K562 (cell line): ENCODE data around the gene SHB. TPM values are rescaled to one million over a fixed set of nuclear protein-coding genes. Genes with fewer than 3 reads are reported as not detected.

Experiments
- ATAC-seq: fragments of 200-7000 bp; cut with Tn5 transposase; 3 replicates; pipeline ENCODE4 v1.9.1; 2020; ENCODE audit warnings: moderate library complexity
- BruUV-seq: library from RNA; stranded (reverse); fragments of 400-500 nt; replicated peaks from 2 replicates; lab custom pipeline; 2021; lab: Mats Ljungman, UMichigan
- CTCF ChIA-PET: fragments of 300-600 bp; formaldehyde crosslinking; extraction: SDS; loops from one replicate; lab custom pipeline; 2021; ENCODE audit warnings: low intra/inter-chr PET ratio; lab: Yijun Ruan, JAX
- POLR2A ChIA-PET: fragments of 300-600, 350-650 bp; sonication (Branson Sonifier 250); formaldehyde crosslinking; extraction: SDS; loops from one replicate; lab custom pipeline; 2021; ENCODE audit warnings: antibody characterized with exemption, inconsistent platforms; lab: Yijun Ruan, JAX
- DNase-seq, 4 experiments: peaks; one replicate each; pipeline versions ENCODE4 v3.0.0 to v3.0.0-alpha.2; 2011 to 2018; ENCODE audit warnings: low spot score in 3 of 4, mixed read lengths in 3 of 4; ENCODE audit errors: extremely low read depth in 1 of 4
- FAIRE-seq: peaks from 2 replicates; lab custom pipeline; 2011; peaks lifted over from hg19 to GRCh38; lab: Jason Lieb, UNC
- H2AFZ ChIP-seq: 2 replicates; pipeline ENCODE4 v1.6.0; 2011; ENCODE audit warnings: low read depth, low read length, control low read depth, inconsistent platforms
- H3K27ac ChIP-seq: fragments of 200-600 bp; 3 replicates; pipeline ENCODE4 v1.8.0; 2011; ENCODE audit warnings: low read depth, mild to moderate bottlenecking, control low read depth, inconsistent platforms, low read length, moderate library complexity, mixed read lengths; ENCODE audit errors: extremely low read depth
- H3K27me3 ChIP-seq, 2 experiments: fragments of 300-600 bp in 1 of 2; 2 replicates in 1 of 2; 3 replicates in 1 of 2; pipeline versions ENCODE4 v1.6.0 to v1.8.0; 2011; ENCODE audit warnings: inconsistent platforms in 2 of 2, low read length in 2 of 2, mild to moderate bottlenecking in 1 of 2, mixed read lengths in 1 of 2, moderate library complexity in 1 of 2; ENCODE audit not compliant: control insufficient read depth in 2 of 2, insufficient read depth in 2 of 2
- H3K36me3 ChIP-seq: fragments of 300-600 bp; 3 replicates; pipeline ENCODE4 v1.8.0; 2011; ENCODE audit warnings: mild to moderate bottlenecking, low read length, inconsistent platforms; ENCODE audit not compliant: control insufficient read depth, insufficient read depth
- H3K4me1 ChIP-seq, 2 experiments: fragments of 200-600 bp in 1 of 2; replicated peaks in 1 of 2; 2 replicates in 1 of 2; 3 replicates in 1 of 2; pipeline versions ENCODE4 v1.5.1 to v1.8.0; 2011; ENCODE audit warnings: inconsistent platforms in 2 of 2, low read length in 2 of 2, mild to moderate bottlenecking in 1 of 2, mixed read lengths in 1 of 2, moderate library complexity in 1 of 2; ENCODE audit not compliant: control insufficient read depth in 2 of 2, insufficient read depth in 2 of 2
- H3K4me2 ChIP-seq: 2 replicates; pipeline ENCODE4 v1.6.1; 2011; ENCODE audit warnings: low read length, control low read depth, inconsistent platforms, mixed read lengths; ENCODE audit not compliant: insufficient read depth
- H3K4me3 ChIP-seq: fragments of 200-600 bp; sonication (generic), shearing (Covaris generic); 2 replicates; pipeline ENCODE4 v1.5.1; 2016; ENCODE audit warnings: control low read depth, inconsistent platforms
- H3K79me2 ChIP-seq: fragments of 200-600 bp; 3 replicates; pipeline ENCODE4 v1.8.0; 2011; ENCODE audit warnings: low read length, inconsistent platforms; ENCODE audit not compliant: control insufficient read depth, insufficient read depth
- H3K9ac ChIP-seq, 2 experiments: 2 replicates each; pipeline versions ENCODE4 v1.6.0 to v1.6.1; 2011; ENCODE audit warnings: low read depth in 2 of 2, low read length in 2 of 2, control low read depth in 1 of 2, inconsistent platforms in 1 of 2, mild to moderate bottlenecking in 1 of 2, mixed read lengths in 1 of 2; ENCODE audit not compliant: insufficient read depth in 1 of 2
- H3K9me1 ChIP-seq: one replicate; pipeline ENCODE4 v1.6.0; 2011; ENCODE audit warnings: inconsistent platforms, mild to moderate bottlenecking, low read length, moderate library complexity; ENCODE audit not compliant: control insufficient read depth, insufficient read depth
- H3K9me3 ChIP-seq: replicated peaks from 2 replicates; pipeline ENCODE4 v1.5.1; 2011; ENCODE audit warnings: low read depth, low read length, inconsistent platforms; ENCODE audit not compliant: control insufficient read depth, insufficient read depth
- H4K20me1 ChIP-seq: replicated peaks from 2 replicates; pipeline ENCODE4 v1.6.1; 2011; ENCODE audit warnings: low read length, inconsistent platforms, mixed read lengths; ENCODE audit not compliant: control insufficient read depth, insufficient read depth
- GABPB1 ChIP-seq: sonication (generic); formaldehyde crosslinking; IDR thresholded peaks from 2 replicates; pipeline ENCODE4 v1.8.0; 2022; ENCODE audit warnings: mild to moderate bottlenecking, missing genetic modification reagents
- HIVEP1 ChIP-seq: fragments of 250-450 bp; sonication (Bioruptor Pico); IDR thresholded peaks from 2 replicates; pipeline ENCODE4 v1.4.0; 2020; ENCODE audit warnings: mild to moderate bottlenecking
- KAT2B ChIP-seq: IDR thresholded peaks from one replicate; pipeline ENCODE4 v1.6.1; 2012; ENCODE audit warnings: low read depth, mild to moderate bottlenecking, control low read depth, inconsistent platforms, low read length, moderate library complexity
- LARP7 ChIP-seq: fragments of 450-650 bp; IDR thresholded peaks from 2 replicates; pipeline ENCODE4 v1.6.1; 2016
- MCM5 ChIP-seq: fragments of 450-650 bp; IDR thresholded peaks from 2 replicates; pipeline ENCODE4 v1.6.1; 2016; ENCODE audit warnings: low read depth
- PTBP1 ChIP-seq: fragments of 200-400 bp; formaldehyde crosslinking; IDR thresholded peaks from 2 replicates; pipeline ENCODE4 v1.6.1; 2017; ENCODE audit warnings: low read depth, low read length
- RBM14 ChIP-seq: fragments of 200-400 bp; formaldehyde crosslinking; IDR thresholded peaks from 2 replicates; pipeline ENCODE4 v1.6.1; 2018; ENCODE audit warnings: low read depth, mild to moderate bottlenecking, low read length, moderate library complexity, borderline replicate concordance; ENCODE audit not compliant: insufficient read depth
- TAF7 ChIP-seq: fragments of 450-650 bp; IDR thresholded peaks from 2 replicates; pipeline ENCODE4 v1.6.1; 2016; ENCODE audit warnings: missing genetic modification characterization, missing compliant biosample characterization
- U2AF1 ChIP-seq: fragments of 200-400 bp; formaldehyde crosslinking; optimal IDR thresholded peaks from 2 replicates; pipeline ENCODE3; 2017; ENCODE audit warnings: mild to moderate bottlenecking, low read depth, low read length, moderate library complexity
- XRCC5 ChIP-seq: fragments of 200-400 bp; formaldehyde crosslinking; IDR thresholded peaks from 2 replicates; pipeline ENCODE4 v1.6.1; 2017; ENCODE audit warnings: low read depth, mild to moderate bottlenecking, low read length
- ZNF121 ChIP-seq: sonication (generic); formaldehyde crosslinking; conservative IDR thresholded peaks from 2 replicates; pipeline ENCODE4 v1.8.0; 2022; ENCODE audit warnings: missing genetic modification reagents
- ZNF175 ChIP-seq: fragments of 200-800 bp; sonication (Bioruptor generic); IDR thresholded peaks from 2 replicates; pipeline ENCODE4 v1.6.1; 2016; ENCODE audit warnings: low read depth, mild to moderate bottlenecking, missing genetic modification characterization, missing compliant biosample characterization
- ZNF316 ChIP-seq: fragments of 450-650 bp; IDR thresholded peaks from 2 replicates; pipeline ENCODE4 v1.6.1; 2016
- WGBS: fragments of 100-300 bp; shearing (Covaris generic); methylation state at CpG from one replicate; pipeline ENCODE4 v1.1.6; 2016; ENCODE audit warnings: low coverage, mixed read lengths; ENCODE audit not compliant: insufficient coverage; ENCODE audit errors: missing lambda C conversion rate; 5-methylcytosine and 5-hydroxymethylcytosine counted together
- in situ Hi-C: fragments of 300-500 bp; cut with MboI; formaldehyde crosslinking; loops from 4 replicates; pipeline ENCODE4 v1.15.0; 2018; ENCODE audit warnings: inconsistent platforms, mixed read lengths
- intact Hi-C: fragments of 100-400 bp; cut with micrococcal nuclease; formaldehyde crosslinking; loops from 2 replicates; pipeline ENCODE4 v1.14.2; 2022
- polyA plus RNA-seq, 8 experiments: library from polyadenylated mRNA; depleted of rRNA in 4 of 8; stranded (reverse) in 5 of 8; unstranded in 3 of 8; fragments of >200 nt; fragmentation: Nextera tagmentation in 2 of 8; fragmentation: Illumina TruSeq in 1 of 8; extraction: Ambion mirVana in 2 of 8; extraction: Trizol in 1 of 8; gene quantifications; 2 replicates each; pipeline versions ENCODE4 v1.2.1 to v1.2.3, GENCODE V29; 2011 to 2014; ENCODE audit warnings: inconsistent platforms in 1 of 8, missing spikeins in 1 of 8
- total RNA-seq, 7 experiments: library from RNA; depleted of rRNA in 6 of 7; stranded (reverse); fragments of >200 nt in 6 of 7; fragmentation: Illumina TruSeq in 2 of 7; extraction: Trizol in 2 of 7; gene quantifications; 2 replicates each; pipeline versions ENCODE4 v1.2.1 to v1.2.3, GENCODE V29; 2011 to 2021; ENCODE audit warnings: low replicate concordance in 1 of 7
- TF ChIP-seq, protein P1 (sequence below): fragments of 250-450 bp; sonication (Bioruptor Pico); IDR thresholded peaks from 2 replicates; pipeline ENCODE4 v1.4.0; 2020
- TF ChIP-seq, protein P2 (sequence below): fragments of 250-450 bp; sonication (Bioruptor Pico); IDR thresholded peaks from 2 replicates; pipeline ENCODE4 v1.8.0; 2021; ENCODE audit warnings: moderate library complexity, mild to moderate bottlenecking, inconsistent platforms

SHB gene
- total and polyA plus RNA-seq, 9 of the 15 experiments (the other 6 are each of a cell fraction or from before 2014, with no cell fraction given) = 0.78 to 16.0 (median 5.3) TPM

DNA sequence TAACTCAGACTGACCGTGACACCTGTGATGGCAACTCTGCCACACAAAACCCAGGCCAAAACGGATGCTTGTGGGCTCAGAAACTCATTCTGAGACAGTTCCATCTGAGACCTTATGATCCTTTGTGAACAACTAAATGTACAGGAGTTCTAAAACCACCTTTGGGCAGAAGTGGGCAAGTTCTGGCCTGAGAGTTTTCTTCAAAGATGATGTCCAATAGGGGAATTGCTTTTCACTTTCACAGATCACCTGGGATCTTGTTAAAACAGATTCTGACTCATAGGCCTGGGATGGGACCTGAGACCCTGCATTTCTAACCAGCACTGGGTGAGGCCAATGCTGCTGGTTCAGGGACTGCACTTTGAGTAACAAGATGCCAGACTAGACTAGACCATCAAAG lies 97.3 kb downstream of the SHB start:
- no peaks in the 10 kb centered on the region for H3K27me3 ChIP-seq
- no peaks in the 10 kb centered on the region for H3K9me3 ChIP-seq
- DNase-seq (no peak), ATAC-seq (no peak), FAIRE-seq (no peak)
- intact Hi-C loops (loop anchor here (5.0 kb wide), 1 partner anchor 116 kb away; no protein-coding TSS in a partner anchor), in situ Hi-C loops (no loop called here)
- H3K27ac ChIP-seq = no peak overlapping the region
- H4K20me1 ChIP-seq = peaks cover 21% of the 10 kb centered on the region
- no peak overlapping the region for H3K9ac ChIP-seq
- peaks cover 16% of the 10 kb centered on the region for H3K9me1 ChIP-seq
- H3K36me3 ChIP-seq = peaks cover 4% of the 10 kb centered on the region; the same call in 2 of the 3 replicates
- no peaks in the 10 kb centered on the region for H3K79me2 ChIP-seq
- no peak for TF ChIP-seq PTBP1
- no peak for TF ChIP-seq RBM14
- TF ChIP-seq TAF7 = no peak
- TF ChIP-seq XRCC5 = no peak
- TF ChIP-seq ZNF175 (CRISPR knock-in tag) = no peak
- TF ChIP-seq HIVEP1 = no peak
- no peak for TF ChIP-seq LARP7
- TF ChIP-seq, protein P1, sequence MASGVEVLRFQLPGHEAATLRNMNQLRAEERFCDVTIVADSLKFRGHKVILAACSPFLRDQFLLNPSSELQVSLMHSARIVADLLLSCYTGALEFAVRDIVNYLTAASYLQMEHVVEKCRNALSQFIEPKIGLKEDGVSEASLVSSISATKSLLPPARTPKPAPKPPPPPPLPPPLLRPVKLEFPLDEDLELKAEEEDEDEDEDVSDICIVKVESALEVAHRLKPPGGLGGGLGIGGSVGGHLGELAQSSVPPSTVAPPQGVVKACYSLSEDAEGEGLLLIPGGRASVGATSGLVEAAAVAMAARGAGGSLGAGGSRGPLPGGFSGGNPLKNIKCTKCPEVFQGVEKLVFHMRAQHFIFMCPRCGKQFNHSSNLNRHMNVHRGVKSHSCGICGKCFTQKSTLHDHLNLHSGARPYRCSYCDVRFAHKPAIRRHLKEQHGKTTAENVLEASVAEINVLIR (CRISPR knock-in tag) = no peak
- TF ChIP-seq ZNF121 (CRISPR knock-in tag) = no peak
- no peak for TF ChIP-seq GABPB1 (CRISPR knock-in tag)
- TF ChIP-seq, protein P2, sequence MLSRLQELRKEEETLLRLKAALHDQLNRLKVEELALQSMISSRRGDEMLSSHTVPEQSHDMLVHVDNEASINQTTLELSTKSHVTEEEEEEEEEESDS = no peak
- TF ChIP-seq ZNF316 = no peak
- no peak for TF ChIP-seq KAT2B
- TF ChIP-seq MCM5 = no peak
- no peak for TF ChIP-seq U2AF1
- H2AFZ ChIP-seq = no peak overlapping the region
- peaks cover 15 to 18% of the 10 kb centered on the region in 2 experiments for H3K4me1 ChIP-seq
- ChIA-PET POLR2A (interaction anchor here (0.6 to 1.6 kb wide), 3 partner anchors 82 to 137 kb away, joined by 3 to 4 read pairs (median 4); no protein-coding TSS in a partner anchor), CTCF (no interaction called here)
- no TSS peak for BruUV-seq
- 71% methylated on average over 2 of the region's 2 CpGs for WGBS
- H3K4me3 ChIP-seq = no peak overlapping the region
- H3K4me2 ChIP-seq = no peak overlapping the region
